ENCODE results near the gene FAR2. TPM values are rescaled to one million over a fixed set of nuclear protein-coding genes. Genes with fewer than 3 reads are reported as not detected.
A peak's percentile ranks its signal among the peaks of the same experiment; 100 is the strongest.
"Not testable (repeated sequence)": the region's sequence is repeated elsewhere in the genome, so short reads cannot be mapped to it uniquely, and the experiment has no call there.

Gene FAR2
- total RNA-seq, 1 donor from 2014 or later, result 3.9 TPM

DNA sequence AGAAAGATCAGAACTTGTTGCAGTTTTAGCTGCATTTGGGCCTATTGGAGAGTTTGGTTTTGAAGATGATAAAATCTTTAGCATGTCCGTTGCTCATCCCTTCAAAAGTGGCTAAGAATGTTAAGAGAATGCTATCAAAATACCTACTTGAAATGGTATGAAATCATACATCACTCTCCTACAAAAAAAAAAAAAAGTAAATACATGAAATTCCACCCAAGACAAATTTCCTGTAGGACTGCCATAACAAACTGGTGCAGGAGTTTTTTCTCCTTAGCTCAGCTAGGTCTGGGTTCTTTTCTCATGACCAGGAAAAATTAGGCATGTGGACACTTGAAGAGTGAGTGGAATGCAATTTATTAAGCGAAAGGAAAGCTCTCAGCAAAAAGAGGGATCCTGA lies 15.9 kb upstream of the FAR2 start:
- Histone ChIP-seq H3K79me2 (ENCODE audit: insufficient read depth, low read length) (no peaks in the 10 kb centered on the region), H3K27me3 (ENCODE audit: insufficient read depth, low read length) (no peaks in the 10 kb centered on the region), H2AFZ (ENCODE audit: low read depth, low read length) (no peak overlapping the region), H3K4me3 (ENCODE audit: insufficient read depth, low read depth, low read length) (no peak overlapping the region), H3K4me2 (ENCODE audit: low read length) (no peak overlapping the region), H3K4me1 (ENCODE audit: insufficient read depth, low read length) (peaks cover 6% of the 10 kb centered on the region), H3K9ac (ENCODE audit: low read length) (no peak overlapping the region), H3K27ac (ENCODE audit: low read depth, low read length) (peak overlapping the region; percentile 42), H4K20me1 (ENCODE audit: insufficient read depth, low read length) (no peaks in the 10 kb centered on the region), H3K9me3 (ENCODE audit: insufficient read depth, low read depth, low read length) (no peaks in the 10 kb centered on the region), H3K36me3 (ENCODE audit: insufficient read depth, low read length) (no peaks in the 10 kb centered on the region)
- H3K9me3 Mint-ChIP-seq (ENCODE audit: unreplicated experiment), result peaks cover 3% of the 10 kb centered on the region
- H3K4me3 Mint-ChIP-seq (ENCODE audit: unreplicated experiment), result no peak overlapping the region
- H3K4me1 Mint-ChIP-seq (ENCODE audit: low read depth, unreplicated experiment), result peaks cover 6% of the 10 kb centered on the region
- DNase-seq (ENCODE audit: low read depth) (peak; percentile 50), FAIRE-seq (no peak)
- H3K27me3 Mint-ChIP-seq (ENCODE audit: low read depth, unreplicated experiment), result no peaks in the 10 kb centered on the region
- no peaks in the 10 kb centered on the region for H3K36me3 Mint-ChIP-seq (ENCODE audit: low read depth, unreplicated experiment)
- no peak for TF ChIP-seq EZH2 (IDR thresholded peaks at IDR 0.05; ENCODE audit: insufficient read depth, low read length)
- no peak for TF ChIP-seq CTCF (IDR thresholded peaks at IDR 0.05; ENCODE audit: insufficient read depth, low read depth, low read length)
- H3K27ac Mint-ChIP-seq (ENCODE audit: unreplicated experiment), result peak overlapping the region; percentile 28

- no peaks in the 10 kb centered on the region for H3K27me3 ChIP-seq (ENCODE audit: insufficient read depth, low read length)
- no peak overlapping the region for H3K9ac ChIP-seq (ENCODE audit: low read length)
- FAIRE-seq, result no peak
- peaks cover 6% of the 10 kb centered on the region for H3K9me3 Mint-ChIP-seq (ENCODE audit: unreplicated experiment)
- H3K4me1 Mint-ChIP-seq (ENCODE audit: low read depth, unreplicated experiment), result peaks cover 6% of the 10 kb centered on the region
- no peak overlapping the region for H3K4me3 Mint-ChIP-seq (ENCODE audit: unreplicated experiment)
- no peaks in the 10 kb centered on the region for H3K36me3 ChIP-seq (ENCODE audit: insufficient read depth, low read length)
- no peak overlapping the region for H3K4me2 ChIP-seq (ENCODE audit: low read length)
- no peaks in the 10 kb centered on the region for H3K36me3 Mint-ChIP-seq (ENCODE audit: low read depth, unreplicated experiment)
- no peaks in the 10 kb centered on the region for H3K27me3 Mint-ChIP-seq (ENCODE audit: low read depth, unreplicated experiment)
- H4K20me1 ChIP-seq (ENCODE audit: insufficient read depth, low read length), result no peaks in the 10 kb centered on the region
- H3K79me2 ChIP-seq (ENCODE audit: insufficient read depth, low read length), result no peaks in the 10 kb centered on the region
- no peak overlapping the region for H3K4me3 ChIP-seq (ENCODE audit: insufficient read depth, low read depth, low read length)
- no peak for TF ChIP-seq EZH2 (IDR thresholded peaks at IDR 0.05; ENCODE audit: insufficient read depth, low read length)
- TF ChIP-seq CTCF (IDR thresholded peaks at IDR 0.05; ENCODE audit: insufficient read depth, low read depth, low read length), result no peak
- H2AFZ ChIP-seq (ENCODE audit: low read depth, low read length), result no peak overlapping the region
- peaks cover 6% of the 10 kb centered on the region for H3K4me1 ChIP-seq (ENCODE audit: insufficient read depth, low read length)
- no peak overlapping the region for H3K27ac Mint-ChIP-seq (ENCODE audit: unreplicated experiment)
- H3K9me3 ChIP-seq (ENCODE audit: insufficient read depth, low read depth, low read length), result no peaks in the 10 kb centered on the region
- H3K27ac ChIP-seq (ENCODE audit: low read depth, low read length), result peak overlapping the region; percentile 42
- no peak for DNase-seq (ENCODE audit: low read depth)
Measured at GRCh38 chr12:29133680-29134079, 15.4 kb upstream of the FAR2 start.

- H3K9ac ChIP-seq (ENCODE audit: low read length); H3K27ac ChIP-seq (ENCODE audit: low read depth, low read length); DNase-seq (ENCODE audit: low read depth); H3K4me1 ChIP-seq (ENCODE audit: insufficient read depth, low read length); H3K9me3 ChIP-seq (ENCODE audit: insufficient read depth, low read depth, low read length); H3K4me1 Mint-ChIP-seq (ENCODE audit: low read depth, unreplicated experiment); H3K9me3 Mint-ChIP-seq (ENCODE audit: unreplicated experiment); H3K27me3 ChIP-seq (ENCODE audit: insufficient read depth, low read length); H3K27me3 Mint-ChIP-seq (ENCODE audit: low read depth, unreplicated experiment); H3K79me2 ChIP-seq (ENCODE audit: insufficient read depth, low read length); FAIRE-seq; H2AFZ ChIP-seq (ENCODE audit: low read depth, low read length); H3K36me3 Mint-ChIP-seq (ENCODE audit: low read depth, unreplicated experiment); H4K20me1 ChIP-seq (ENCODE audit: insufficient read depth, low read length); H3K4me3 Mint-ChIP-seq (ENCODE audit: unreplicated experiment); H3K27ac Mint-ChIP-seq (ENCODE audit: unreplicated experiment); H3K36me3 ChIP-seq (ENCODE audit: insufficient read depth, low read length); H3K4me2 ChIP-seq (ENCODE audit: low read length); H3K4me3 ChIP-seq (ENCODE audit: insufficient read depth, low read depth, low read length): not testable (repeated sequence)
Measured at GRCh38 chr12:29138256-29138655, 10.8 kb upstream of the FAR2 start.

GRCh38 chr12:29138855-29139254 lies 10.2 kb upstream of the FAR2 start:
- not testable (repeated sequence) for H4K20me1 ChIP-seq (ENCODE audit: insufficient read depth, low read length); H2AFZ ChIP-seq (ENCODE audit: low read depth, low read length); H3K4me2 ChIP-seq (ENCODE audit: low read length); H3K27ac ChIP-seq (ENCODE audit: low read depth, low read length); H3K36me3 Mint-ChIP-seq (ENCODE audit: low read depth, unreplicated experiment); H3K79me2 ChIP-seq (ENCODE audit: insufficient read depth, low read length); FAIRE-seq; H3K4me1 ChIP-seq (ENCODE audit: insufficient read depth, low read length); H3K4me3 Mint-ChIP-seq (ENCODE audit: unreplicated experiment); H3K27me3 Mint-ChIP-seq (ENCODE audit: low read depth, unreplicated experiment); H3K9ac ChIP-seq (ENCODE audit: low read length); H3K9me3 Mint-ChIP-seq (ENCODE audit: unreplicated experiment); H3K9me3 ChIP-seq (ENCODE audit: insufficient read depth, low read depth, low read length); H3K4me3 ChIP-seq (ENCODE audit: insufficient read depth, low read depth, low read length); H3K27ac Mint-ChIP-seq (ENCODE audit: unreplicated experiment); H3K4me1 Mint-ChIP-seq (ENCODE audit: low read depth, unreplicated experiment); H3K36me3 ChIP-seq (ENCODE audit: insufficient read depth, low read length); H3K27me3 ChIP-seq (ENCODE audit: insufficient read depth, low read length); DNase-seq (ENCODE audit: low read depth)
